GM12873 (cell line): ENCODE measurements around the gene MAN1C1.

Experiments
- TF ChIP-seq, protein P1 (sequence below): IDR thresholded peaks from 2 replicates; pipeline ENCODE4 v1.5.1; 2012; ENCODE audit warnings: low read depth, mild to moderate bottlenecking, moderate library complexity, low read length, control low read depth; ENCODE audit not compliant: insufficient read depth; ENCODE audit errors: missing control alignments

MAN1C1 gene

DNA sequence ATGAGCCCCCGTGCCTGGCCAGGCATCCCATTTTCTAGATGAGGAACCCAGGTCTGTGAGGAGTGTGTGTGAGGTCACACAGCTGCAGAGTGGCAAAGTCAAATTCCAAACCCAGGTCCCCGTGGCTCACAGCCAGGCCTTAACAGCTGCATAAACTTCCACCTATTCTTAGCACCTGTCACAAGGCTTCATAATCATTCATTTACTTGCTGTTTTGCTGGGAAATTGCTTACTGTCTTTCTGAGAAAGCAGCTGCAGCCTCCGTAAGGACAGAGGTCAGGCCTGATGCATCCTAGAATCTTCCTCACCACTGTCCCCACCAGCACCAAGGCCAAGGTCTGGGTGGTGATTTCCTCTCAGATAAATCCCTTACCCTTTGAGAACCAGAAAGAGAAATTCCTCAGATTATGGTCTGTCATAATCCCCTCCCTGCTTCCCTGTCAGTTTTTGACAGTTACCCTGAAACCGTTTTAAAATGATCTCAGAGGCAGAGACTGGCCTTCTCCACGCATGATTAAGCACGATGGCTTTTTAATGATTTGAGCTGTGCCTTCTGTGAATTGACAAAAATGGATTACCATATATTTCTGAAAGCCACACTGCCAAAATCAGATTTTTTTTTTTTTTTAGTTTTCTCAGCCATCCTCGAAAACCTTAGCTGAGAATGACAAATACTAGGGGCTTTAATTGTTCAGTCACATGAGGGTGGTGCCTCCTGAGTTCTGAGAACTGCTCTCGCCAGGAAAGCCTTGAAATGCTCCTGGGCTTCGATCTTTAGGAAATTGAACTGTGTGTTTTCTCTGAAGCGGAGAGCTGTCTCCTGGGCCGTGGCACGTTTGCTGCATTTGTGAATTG is 113.4 kb downstream of the MAN1C1 start:
- TF ChIP-seq, protein P1, sequence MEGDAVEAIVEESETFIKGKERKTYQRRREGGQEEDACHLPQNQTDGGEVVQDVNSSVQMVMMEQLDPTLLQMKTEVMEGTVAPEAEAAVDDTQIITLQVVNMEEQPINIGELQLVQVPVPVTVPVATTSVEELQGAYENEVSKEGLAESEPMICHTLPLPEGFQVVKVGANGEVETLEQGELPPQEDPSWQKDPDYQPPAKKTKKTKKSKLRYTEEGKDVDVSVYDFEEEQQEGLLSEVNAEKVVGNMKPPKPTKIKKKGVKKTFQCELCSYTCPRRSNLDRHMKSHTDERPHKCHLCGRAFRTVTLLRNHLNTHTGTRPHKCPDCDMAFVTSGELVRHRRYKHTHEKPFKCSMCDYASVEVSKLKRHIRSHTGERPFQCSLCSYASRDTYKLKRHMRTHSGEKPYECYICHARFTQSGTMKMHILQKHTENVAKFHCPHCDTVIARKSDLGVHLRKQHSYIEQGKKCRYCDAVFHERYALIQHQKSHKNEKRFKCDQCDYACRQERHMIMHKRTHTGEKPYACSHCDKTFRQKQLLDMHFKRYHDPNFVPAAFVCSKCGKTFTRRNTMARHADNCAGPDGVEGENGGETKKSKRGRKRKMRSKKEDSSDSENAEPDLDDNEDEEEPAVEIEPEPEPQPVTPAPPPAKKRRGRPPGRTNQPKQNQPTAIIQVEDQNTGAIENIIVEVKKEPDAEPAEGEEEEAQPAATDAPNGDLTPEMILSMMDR: no peak

DNA sequence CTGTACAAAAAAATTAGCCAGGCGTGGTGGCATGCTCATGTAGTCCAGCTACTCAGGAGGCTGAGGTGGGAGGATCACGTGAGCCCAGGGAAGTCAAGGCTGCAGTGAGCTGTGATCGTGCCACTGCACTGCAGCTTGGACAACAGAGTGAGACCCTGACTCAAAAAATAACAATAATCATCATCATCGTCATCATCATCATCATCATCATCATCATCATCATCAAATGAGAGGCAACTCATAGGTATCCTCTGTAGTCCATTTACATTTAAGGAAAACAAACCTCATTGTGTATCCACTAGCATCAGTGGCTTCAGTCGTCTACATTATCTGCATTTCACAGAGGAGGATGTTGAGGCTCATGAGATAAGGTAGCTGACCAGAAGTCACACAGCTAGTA is 114.6 kb downstream of the MAN1C1 start:
- TF ChIP-seq, protein P1: no peak

DNA sequence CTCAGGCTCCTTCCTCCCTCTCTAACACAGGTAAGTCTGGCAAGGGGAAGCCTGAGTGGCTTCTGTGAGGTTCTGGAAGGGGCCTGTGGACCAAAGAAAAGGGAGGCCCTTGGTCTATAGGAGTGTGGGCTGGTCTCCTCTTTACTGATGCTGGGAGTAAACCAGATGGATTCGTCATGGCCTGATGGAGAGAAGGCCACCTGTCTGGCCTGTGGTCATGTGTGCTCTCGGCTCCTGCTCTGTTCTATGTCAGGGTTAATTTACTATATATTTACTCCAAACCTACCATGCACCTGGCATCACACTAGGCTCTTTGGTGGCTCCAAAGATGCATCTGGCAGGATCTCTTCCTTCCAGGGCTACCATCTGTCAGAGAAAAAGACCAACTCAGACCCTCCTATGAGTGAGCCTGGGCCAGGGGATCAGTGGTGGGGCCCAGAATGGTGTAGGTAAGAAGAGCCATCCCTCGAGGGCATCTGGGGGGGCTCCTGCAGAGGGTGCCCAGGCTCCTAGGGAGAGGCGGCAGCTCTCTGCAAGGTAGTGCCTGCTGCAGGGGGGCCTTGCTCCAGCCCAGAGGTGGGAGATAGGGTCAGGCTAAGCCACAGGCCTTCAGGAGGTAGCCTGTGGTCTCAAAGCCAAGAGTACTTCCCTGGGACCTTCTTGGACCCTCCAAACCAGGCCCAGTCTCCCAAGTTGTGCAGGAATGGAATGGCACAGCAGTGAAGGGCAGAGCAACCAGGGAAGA is 115.2 kb downstream of the MAN1C1 start:
- TF ChIP-seq, protein P1: no peak

DNA sequence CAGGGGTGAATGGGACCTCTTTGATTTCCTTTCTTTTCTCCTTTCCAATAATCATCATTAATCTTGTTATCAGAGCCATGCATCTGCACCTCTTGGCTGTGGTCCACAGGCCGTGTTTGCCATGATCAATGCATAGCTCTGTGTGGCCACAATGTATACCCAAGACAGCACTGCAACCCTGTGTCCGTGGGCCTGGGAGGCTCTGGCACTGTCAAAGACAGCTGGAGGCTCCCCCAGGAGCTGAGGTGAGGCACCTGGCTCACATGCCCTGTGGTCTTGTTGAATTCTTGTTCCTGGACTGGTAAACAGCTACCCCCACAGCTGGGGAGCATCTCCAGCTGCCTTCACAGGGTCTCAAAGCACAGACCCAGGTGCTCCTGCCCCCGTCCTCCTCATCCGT is 116.2 kb downstream of the MAN1C1 start:
- TF ChIP-seq, protein P1: no peak

DNA sequence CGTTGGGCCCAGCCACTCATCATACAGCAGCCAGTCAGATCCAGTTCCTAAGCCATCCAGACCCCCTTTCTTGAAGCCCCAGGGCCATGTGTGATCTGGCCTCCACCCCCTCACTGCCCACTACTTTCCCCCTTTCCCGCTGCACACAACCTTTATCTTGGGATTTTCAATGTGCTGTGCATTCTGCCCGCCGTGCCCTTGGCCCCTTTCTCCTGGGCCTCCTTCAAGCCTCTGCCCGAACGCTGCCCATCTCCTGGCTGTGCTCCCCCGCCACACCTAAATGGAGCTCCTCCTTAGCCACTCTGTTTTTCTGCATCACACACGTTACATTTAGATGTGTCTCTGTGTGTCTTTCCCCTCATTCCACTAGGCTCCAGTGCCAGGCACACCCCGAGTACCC is 116.7 kb downstream of the MAN1C1 start:
- TF ChIP-seq, protein P1: no peak

DNA sequence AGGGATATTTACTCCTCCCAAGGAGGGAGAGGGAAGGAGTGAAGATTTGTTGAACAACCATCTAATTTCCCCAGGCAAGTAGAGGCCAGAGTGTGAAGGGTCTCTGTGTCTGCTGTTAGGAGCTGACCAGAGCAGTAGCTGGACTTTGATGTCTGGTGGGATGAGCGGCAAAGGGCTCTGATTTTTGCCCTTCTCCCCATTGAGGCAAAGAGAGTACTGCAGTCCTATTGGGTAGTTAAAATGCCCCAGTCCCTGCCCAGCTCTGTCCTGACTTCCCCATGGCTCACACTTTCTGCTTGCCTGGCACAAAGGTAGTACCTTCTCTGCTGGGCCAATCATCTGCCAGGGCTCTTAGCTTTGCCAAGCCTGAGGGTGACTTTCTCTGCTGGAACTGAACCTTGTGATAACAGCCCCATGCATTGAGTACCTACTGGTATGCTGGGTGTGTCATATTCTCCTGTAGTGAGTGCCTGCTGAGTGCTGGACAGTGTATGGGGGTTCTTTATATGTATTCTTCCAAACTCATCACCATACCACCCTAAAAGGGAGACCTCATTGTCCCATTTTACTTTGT is 119.5 kb downstream of the MAN1C1 start:
- TF ChIP-seq, protein P1: no peak

DNA sequence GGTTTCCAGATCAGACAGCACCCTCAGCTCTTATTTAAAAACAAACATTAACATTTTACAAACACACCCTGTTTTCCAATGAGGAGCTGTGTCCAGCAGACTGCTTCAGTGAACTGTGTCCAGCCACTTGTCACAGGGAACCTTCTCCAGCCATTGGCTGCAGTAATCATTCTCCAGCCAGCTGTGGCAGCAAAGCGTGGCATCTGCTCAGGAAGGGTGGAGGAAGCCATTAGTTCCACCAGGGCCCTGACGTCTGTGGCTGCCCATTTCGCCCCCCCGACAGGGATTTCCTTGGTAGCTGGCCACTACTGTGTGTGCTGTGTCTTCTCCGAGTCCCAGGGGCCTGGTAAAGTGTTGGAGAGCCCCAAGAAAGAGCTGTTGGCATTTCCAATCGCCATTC is 120.5 kb downstream of the MAN1C1 start:
- TF ChIP-seq, protein P1: no peak
